AG04449 (cell line): Measurements from ENCODE around the gene CRHR2.
"Not testable (repeated sequence)": the region's sequence is repeated elsewhere in the genome, so short reads cannot be mapped to it uniquely, and the experiment has no call there.

Source experiments
- CTCF ChIA-PET: fragments of 350-600 bp; formaldehyde crosslinking; extraction: SDS; loops from one replicate; lab custom pipeline; 2021; ENCODE audit warnings: antibody characterized with exemption; lab: Yijun Ruan, JAX
- POLR2A ChIA-PET: fragments of 400-600, 350-600 bp; formaldehyde crosslinking; extraction: SDS; loops from one replicate; lab custom pipeline; 2020; ENCODE audit warnings: antibody characterized with exemption, inconsistent platforms; lab: Yijun Ruan, JAX
- DNase-seq: peaks from one replicate; pipeline ENCODE4 v3.0.0-alpha.2; 2010; ENCODE audit warnings: low read depth, low spot score
- H3K4me3 ChIP-seq: 2 replicates; pipeline ENCODE4 v1.5.1; 2011; ENCODE audit warnings: low read depth, mild to moderate bottlenecking, control low read depth, low read length
- CTCF ChIP-seq: IDR thresholded peaks from one replicate; pipeline ENCODE4 v1.5.1; 2011; ENCODE audit warnings: mild to moderate bottlenecking, moderate library complexity, low read length, control low read depth, inconsistent platforms; ENCODE audit not compliant: insufficient read depth; ENCODE audit errors: missing control alignments

The CRHR2 gene

GRCh38 chr7:30642789-30643188 lies 39.5 kb downstream of the CRHR2 start:
- TF ChIP-seq CTCF, result no peak
- no peak for DNase-seq
- CTCF ChIA-PET, result no interaction called here
- POLR2A ChIA-PET, result no interaction called here
- no peak overlapping the region for H3K4me3 ChIP-seq

- DNase-seq, H3K4me3 ChIP-seq, CTCF ChIA-PET, POLR2A ChIA-PET: not testable (repeated sequence)
Measured at GRCh38 chr7:30642322-30642721, 39.9 kb downstream of the CRHR2 start.

- CTCF ChIA-PET, result no interaction called here
- POLR2A ChIA-PET, result no interaction called here
- no peak for TF ChIP-seq CTCF
- no peak for DNase-seq
- no peak overlapping the region for H3K4me3 ChIP-seq
Measured at GRCh38 chr7:30635798-30636197, 46.5 kb downstream of the CRHR2 start.

GRCh38 chr7:30634634-30635201 lies 47.5 kb downstream of the CRHR2 start:
- H3K4me3 ChIP-seq, result no peak overlapping the region
- ChIA-PET POLR2A (interaction anchor here (1.2 kb wide), 1 partner anchor 17 kb away, joined by 3 read pairs; no protein-coding TSS in a partner anchor), CTCF (interaction anchor here (0.9 to 1.2 kb wide), 2 partner anchors 9 to 105 kb away, joined by 3 read pairs; no protein-coding TSS in a partner anchor)
- no peak for DNase-seq
- no peak for TF ChIP-seq CTCF

- TF ChIP-seq CTCF, result no peak
- POLR2A ChIA-PET, result interaction anchor here (1.2 kb wide), 1 partner anchor 16 kb away, joined by 3 read pairs; no protein-coding TSS in a partner anchor
- CTCF ChIA-PET, result interaction anchor here (1.2 kb wide), 1 partner anchor 106 kb away, joined by 3 read pairs; no protein-coding TSS in a partner anchor
- DNase-seq, result no peak
- no peak overlapping the region for H3K4me3 ChIP-seq
Measured at GRCh38 chr7:30634193-30634626, 48.0 kb downstream of the CRHR2 start.

- DNase-seq, result no peak
- H3K4me3 ChIP-seq, result no peak overlapping the region
Measured at GRCh38 chr7:30633223-30633622, 49.0 kb downstream of the CRHR2 start.

More at GRCh38 chr7:30633223-30633622, 49.0 kb downstream of the CRHR2 start:
- no peak for TF ChIP-seq CTCF
- CTCF ChIA-PET, result no interaction called here
- POLR2A ChIA-PET, result no interaction called here
